Neural progenitor cell (in vitro differentiated cells): ENCODE data around the gene CALHM5. TPM values are rescaled to one million over a fixed set of nuclear protein-coding genes. Genes with fewer than 3 reads are reported as not detected.

Source experiments
- DNase-seq: peaks from one replicate; pipeline ENCODE4 v3.0.0-alpha.2; 2016; ENCODE audit warnings: low spot score
- H2AFZ ChIP-seq: fragments of 200-600 bp; sonication (generic); replicated peaks from 2 replicates; pipeline ENCODE4 v1.6.1; 2016; ENCODE audit warnings: antibody characterized with exemption
- H3F3A ChIP-seq: fragments of 200-600 bp; sonication (generic); 2 replicates; pipeline ENCODE4 v1.6.1; 2016; ENCODE audit warnings: antibody characterized with exemption, low read depth
- H3K27ac ChIP-seq: fragments of 200-600 bp; sonication (generic); 2 replicates; pipeline ENCODE4 v1.5.1; 2016; ENCODE audit warnings: mild to moderate bottlenecking
- H3K27me3 ChIP-seq: fragments of 200-600 bp; sonication (generic); 2 replicates; pipeline ENCODE4 v1.6.1; 2016; ENCODE audit warnings: mild to moderate bottlenecking, moderate library complexity
- H3K36me3 ChIP-seq: fragments of 200-600 bp; sonication (generic); 2 replicates; pipeline ENCODE4 v1.5.1; 2016
- H3K4me1 ChIP-seq: fragments of 200-600 bp; sonication (generic); 2 replicates; pipeline ENCODE4 v1.6.1; 2016; ENCODE audit warnings: mixed run types
- H3K4me2 ChIP-seq: fragments of 200-600 bp; sonication (generic); 2 replicates; pipeline ENCODE4 v1.6.1; 2016
- H3K4me3 ChIP-seq: fragments of 200-600 bp; sonication (generic); 2 replicates; pipeline ENCODE4 v1.5.1; 2016
- H3K79me2 ChIP-seq: fragments of 200-600 bp; sonication (generic); 2 replicates; pipeline ENCODE4 v1.6.1; 2016; ENCODE audit warnings: low read depth
- H3K9ac ChIP-seq: fragments of 200-600 bp; sonication (generic); 2 replicates; pipeline ENCODE4 v1.6.1; 2016
- H3K9me3 ChIP-seq: fragments of 200-600 bp; sonication (generic); 2 replicates; pipeline ENCODE4 v1.5.1; 2016; ENCODE audit warnings: low read depth
- H4K20me1 ChIP-seq: fragments of 200-600 bp; sonication (generic); 2 replicates; pipeline ENCODE4 v1.6.1; 2016; ENCODE audit warnings: low read depth
- H3K27ac Mint-ChIP-seq: 3 replicates; pipeline ENCODE4 v1.8.0; 2021; ENCODE audit warnings: mixed read lengths
- H3K27me3 Mint-ChIP-seq: 2 replicates; pipeline ENCODE4 v1.8.0; 2022; ENCODE audit warnings: low read depth, mild to moderate bottlenecking, inconsistent platforms, moderate library complexity, mixed read lengths; ENCODE audit not compliant: insufficient read depth
- H3K36me3 Mint-ChIP-seq: 3 replicates; pipeline ENCODE4 v1.8.0; 2021; ENCODE audit warnings: mixed read lengths
- H3K4me1 Mint-ChIP-seq: 3 replicates; pipeline ENCODE4 v1.8.0; 2021; ENCODE audit warnings: mixed read lengths
- H3K4me3 Mint-ChIP-seq: 3 replicates; pipeline ENCODE4 v1.8.0; 2021; ENCODE audit warnings: mild to moderate bottlenecking, moderate library complexity, mixed read lengths
- H3K9me3 Mint-ChIP-seq: 3 replicates; pipeline ENCODE4 v1.8.0; 2020; ENCODE audit warnings: mixed read lengths
- CTCF ChIP-seq: fragments of 200-600 bp; sonication (generic); IDR thresholded peaks from 2 replicates; pipeline ENCODE4 v1.5.1; 2017; ENCODE audit warnings: antibody characterized with exemption, mild to moderate bottlenecking
- EZH2 ChIP-seq: fragments of 200-600 bp; sonication (generic); IDR thresholded peaks from 2 replicates; pipeline ENCODE4 v1.6.1; 2017; ENCODE audit warnings: antibody characterized with exemption, mild to moderate bottlenecking, moderate library complexity
- EZH2phosphoT487 ChIP-seq: fragments of 200-600 bp; sonication (generic); IDR thresholded peaks from 2 replicates; pipeline ENCODE4 v1.6.1; 2017; ENCODE audit warnings: antibody characterized with exemption
- total RNA-seq: library from RNA; depleted of rRNA; stranded (reverse); fragments of >200 nt; gene quantifications from 2 replicates; pipeline ENCODE4 v1.2.3, GENCODE V29; 2015; ENCODE audit warnings: low replicate concordance

CALHM5 gene
- total RNA-seq, 1 donor from 2014 or later = 0.07 TPM

GRCh38 chr6:116553451-116553850, 42.0 kb downstream of the CALHM5 start, which contains the start of gene CALHM4:
TSS of gene CALHM4 (plus strand) at chr6:116553751. CDS start at chr6:116553794, 43 bp downstream.
- Histone ChIP-seq H3K4me3 (no peak within 1 kb of the TSS), H3K9me3 (no peaks in the 10 kb centered on the region), H3K4me1 (no peaks in the 10 kb centered on the region), H3F3A (no peaks in the 10 kb centered on the region), H3K36me3 (no peaks in the 10 kb centered on the region), H3K79me2 (no peaks in the 10 kb centered on the region), H4K20me1 (no peaks in the 10 kb centered on the region), H2AFZ (no peak within 1 kb of the TSS), H3K4me2 (no peak within 1 kb of the TSS), H3K9ac (no peak within 1 kb of the TSS), H3K27me3 (no peaks in the 10 kb centered on the region), H3K27ac (no peak within 1 kb of the TSS)
- Mint-ChIP-seq H3K4me3 (no peak within 1 kb of the TSS), H3K9me3 (no peaks in the 10 kb centered on the region), H3K36me3 (no peaks in the 10 kb centered on the region), H3K27me3 (peaks cover 5% of the 10 kb centered on the region), H3K4me1 (peaks cover 4% of the 10 kb centered on the region), H3K27ac (no peak within 1 kb of the TSS)
- DNase-seq = no peak
- TF ChIP-seq EZH2 (no peak), CTCF (no peak), EZH2phosphoT487 (no peak)

DNA sequence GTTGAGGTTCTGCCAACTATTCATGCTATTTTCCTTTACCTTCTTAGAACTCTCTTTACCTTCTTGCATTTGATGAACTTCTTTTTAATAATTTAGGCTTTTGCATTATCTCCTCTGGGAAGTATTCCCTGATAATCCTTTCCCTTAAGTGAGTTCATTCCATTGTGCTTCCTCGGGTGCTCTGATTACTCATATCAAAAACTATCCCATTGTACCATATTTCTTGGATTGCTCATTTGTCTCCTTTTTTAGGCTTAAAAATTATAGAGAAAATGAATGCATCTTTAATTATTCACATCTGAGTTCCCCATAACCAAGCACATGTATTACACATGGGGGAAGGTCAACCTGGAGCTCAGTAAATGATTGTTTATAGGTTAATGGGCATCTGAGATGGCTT, 44.6 kb downstream of the CALHM5 start:
- Mint-ChIP-seq H3K4me1 (peaks cover 4% of the 10 kb centered on the region), H3K27ac (no peak overlapping the region), H3K4me3 (no peak overlapping the region), H3K27me3 (peaks cover 4% of the 10 kb centered on the region), H3K9me3 (no peaks in the 10 kb centered on the region), H3K36me3 (no peaks in the 10 kb centered on the region)
- Histone ChIP-seq H2AFZ (no peak overlapping the region), H3K27ac (no peak overlapping the region), H3K36me3 (no peaks in the 10 kb centered on the region), H3K9me3 (no peaks in the 10 kb centered on the region), H3K9ac (no peak overlapping the region), H3K4me2 (no peak overlapping the region), H3K4me3 (no peak overlapping the region), H3K79me2 (no peaks in the 10 kb centered on the region), H3K27me3 (no peaks in the 10 kb centered on the region), H3K4me1 (no peaks in the 10 kb centered on the region), H4K20me1 (no peaks in the 10 kb centered on the region), H3F3A (no peaks in the 10 kb centered on the region)
- DNase-seq = no peak
- TF ChIP-seq EZH2 = no peak
- no peak for TF ChIP-seq CTCF

GRCh38 chr6:116556814-116557415, 45.5 kb downstream of the CALHM5 start:
- no peak for TF ChIP-seq EZH2phosphoT487
- H3F3A ChIP-seq = no peaks in the 10 kb centered on the region
- no peak for DNase-seq
- H3K4me1 Mint-ChIP-seq = peaks cover 6% of the 10 kb centered on the region
- H3K36me3 Mint-ChIP-seq = no peaks in the 10 kb centered on the region
- no peak overlapping the region for H3K9ac ChIP-seq
- H3K27ac ChIP-seq = no peak overlapping the region
- no peaks in the 10 kb centered on the region for H4K20me1 ChIP-seq
- H2AFZ ChIP-seq = no peak overlapping the region
- no peak overlapping the region for H3K4me3 Mint-ChIP-seq
- no peak overlapping the region for H3K4me2 ChIP-seq
- H3K4me1 ChIP-seq = no peaks in the 10 kb centered on the region
- peaks cover 3% of the 10 kb centered on the region for H3K27me3 Mint-ChIP-seq
- H3K79me2 ChIP-seq = no peaks in the 10 kb centered on the region
- H3K27me3 ChIP-seq = no peaks in the 10 kb centered on the region
- H3K4me3 ChIP-seq = no peak overlapping the region
- no peak overlapping the region for H3K27ac Mint-ChIP-seq
- H3K9me3 ChIP-seq = no peaks in the 10 kb centered on the region
- H3K36me3 ChIP-seq = no peaks in the 10 kb centered on the region
- H3K9me3 Mint-ChIP-seq = no peaks in the 10 kb centered on the region

DNA sequence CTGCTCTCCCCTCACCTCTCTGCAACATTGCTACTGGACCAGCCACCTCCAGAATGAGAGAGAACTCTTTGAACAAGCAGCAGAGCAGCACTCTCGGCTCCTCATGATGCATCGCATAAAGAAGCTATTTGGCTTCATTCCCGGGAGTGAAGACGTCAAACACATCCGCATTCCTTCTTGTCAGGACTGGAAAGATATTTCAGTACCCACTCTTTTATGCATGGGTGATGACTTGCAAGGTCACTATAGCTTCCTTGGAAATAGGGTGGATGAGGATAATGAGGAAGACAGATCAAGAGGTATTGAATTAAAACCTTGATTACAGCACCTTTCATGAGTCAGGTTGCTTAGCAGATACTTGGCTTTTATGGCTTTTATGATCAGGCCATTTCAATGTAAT, 46.5 kb downstream of the CALHM5 start:
- Mint-ChIP-seq H3K4me3 (no peak overlapping the region), H3K9me3 (no peaks in the 10 kb centered on the region), H3K27me3 (peaks cover 3% of the 10 kb centered on the region), H3K27ac (no peak overlapping the region), H3K36me3 (no peaks in the 10 kb centered on the region), H3K4me1 (peaks cover 6% of the 10 kb centered on the region)
- TF ChIP-seq CTCF (no peak), EZH2 (no peak), EZH2phosphoT487 (no peak)
- Histone ChIP-seq H2AFZ (no peak overlapping the region), H3K9me3 (no peaks in the 10 kb centered on the region), H3K4me2 (no peak overlapping the region), H4K20me1 (no peaks in the 10 kb centered on the region), H3K27ac (no peak overlapping the region), H3K4me3 (no peak overlapping the region), H3K79me2 (no peaks in the 10 kb centered on the region), H3K4me1 (no peaks in the 10 kb centered on the region), H3K9ac (no peak overlapping the region), H3K27me3 (no peaks in the 10 kb centered on the region), H3K36me3 (no peaks in the 10 kb centered on the region), H3F3A (no peaks in the 10 kb centered on the region)
- no peak for DNase-seq
